Neuronal stem cell (in vitro differentiated cells): ENCODE measurements around the gene CDH13.

Source experiments
- DNase-seq: peaks from one replicate; pipeline ENCODE4 v3.0.0-alpha.2; 2013; ENCODE audit warnings: low spot score
- H2AFZ ChIP-seq: one replicate; pipeline ENCODE4 v1.6.1; 2013; ENCODE audit warnings: mild to moderate bottlenecking, low read length, inconsistent platforms
- H2AK5ac ChIP-seq: 2 replicates; pipeline ENCODE4 v1.6.1; 2013; ENCODE audit warnings: low read depth, mild to moderate bottlenecking, inconsistent platforms, low read length, moderate library complexity, mixed read lengths
- H2BK120ac ChIP-seq: 2 replicates; pipeline ENCODE4 v1.6.1; 2013; ENCODE audit warnings: low read depth, mild to moderate bottlenecking, inconsistent platforms, low read length, moderate library complexity, mixed read lengths
- H2BK12ac ChIP-seq: one replicate; pipeline ENCODE4 v1.6.1; 2013; ENCODE audit warnings: low read length, inconsistent platforms
- H2BK15ac ChIP-seq: 2 replicates; pipeline ENCODE4 v1.6.1; 2013; ENCODE audit warnings: mild to moderate bottlenecking, low read length, inconsistent platforms, mixed read lengths
- H2BK5ac ChIP-seq: one replicate; pipeline ENCODE4 v1.6.1; 2013; ENCODE audit warnings: inconsistent platforms, mild to moderate bottlenecking, low read length, moderate library complexity
- H3K14ac ChIP-seq: one replicate; pipeline ENCODE4 v1.6.1; 2013; ENCODE audit warnings: low read length, inconsistent platforms
- H3K18ac ChIP-seq: 2 replicates; pipeline ENCODE4 v1.6.1; 2013; ENCODE audit warnings: low read length, inconsistent platforms
- H3K23ac ChIP-seq: 2 replicates; pipeline ENCODE4 v1.6.1; 2013; ENCODE audit warnings: low read depth, mild to moderate bottlenecking, mixed read lengths, low read length, inconsistent platforms; ENCODE audit not compliant: poor library complexity
- H3K27ac ChIP-seq: replicated peaks from 3 replicates; pipeline ENCODE4 v1.5.1; 2013; ENCODE audit warnings: low read length, inconsistent platforms
- H3K27me3 ChIP-seq, 3 experiments: 2 replicates each; pipeline ENCODE4 v1.6.1; 2013; ENCODE audit warnings: low read length in 3 of 3, mild to moderate bottlenecking in 2 of 3, inconsistent platforms in 1 of 3, low read depth in 1 of 3, mixed read lengths in 1 of 3, moderate library complexity in 1 of 3; ENCODE audit not compliant: control insufficient read depth in 3 of 3, insufficient read depth in 3 of 3
- H3K36me3 ChIP-seq, 2 donors: replicated peaks in 1 of 2; 2 replicates each; pipeline ENCODE4 v1.6.1; 2013; ENCODE audit warnings: low read length in 2 of 2; ENCODE audit not compliant: control insufficient read depth in 2 of 2, insufficient read depth in 2 of 2
- H3K4ac ChIP-seq: 2 replicates; pipeline ENCODE4 v1.6.1; 2013; ENCODE audit warnings: inconsistent platforms, mild to moderate bottlenecking, low read length, moderate library complexity
- H3K4me1 ChIP-seq, 2 donors: 1 replicate in 1 of 2; 2 replicates in 1 of 2; pipeline ENCODE4 v1.6.1; 2013; ENCODE audit warnings: low read length in 2 of 2, low read depth in 1 of 2; ENCODE audit not compliant: control insufficient read depth in 2 of 2, insufficient read depth in 1 of 2
- H3K4me2 ChIP-seq: one replicate; pipeline ENCODE4 v1.6.1; 2013; ENCODE audit warnings: mild to moderate bottlenecking, low read length, inconsistent platforms; ENCODE audit not compliant: insufficient read depth, poor library complexity, severe bottlenecking
- H3K4me3 ChIP-seq, 2 donors: 2 replicates each; pipeline ENCODE4 v1.5.1; 2013; ENCODE audit warnings: low read length in 2 of 2, mild to moderate bottlenecking in 2 of 2, inconsistent platforms in 1 of 2, moderate library complexity in 1 of 2
- H3K79me1 ChIP-seq: one replicate; pipeline ENCODE4 v1.6.1; 2013; ENCODE audit warnings: low read depth, mild to moderate bottlenecking, inconsistent platforms, low read length, moderate library complexity
- H3K9ac ChIP-seq: one replicate; pipeline ENCODE4 v1.6.1; 2013; ENCODE audit warnings: mild to moderate bottlenecking, low read depth, low read length, inconsistent platforms; ENCODE audit not compliant: poor library complexity
- H3K9me3 ChIP-seq, 2 donors: replicated peaks in 1 of 2; 2 replicates each; pipeline versions ENCODE3 to v1.6.1; 2013; ENCODE audit warnings: low read length in 2 of 2, mild to moderate bottlenecking in 2 of 2, inconsistent platforms in 1 of 2, low read depth in 1 of 2, mixed read lengths in 1 of 2, moderate library complexity in 1 of 2; ENCODE audit not compliant: control insufficient read depth in 2 of 2, insufficient read depth in 1 of 2
- H4K8ac ChIP-seq: one replicate; pipeline ENCODE4 v1.6.1; 2013; ENCODE audit warnings: low read depth, mild to moderate bottlenecking, inconsistent platforms, low read length, moderate library complexity
- H4K91ac ChIP-seq: one replicate; pipeline ENCODE4 v1.6.1; 2013; ENCODE audit warnings: low read length, low read depth, mild to moderate bottlenecking, inconsistent platforms; ENCODE audit not compliant: poor library complexity
- WGBS, 2 donors: extraction: QIAGEN DNeasy Blood & Tissue Kit; methylation state at CpG; one replicate each; pipeline ENCODE4 v1.1.7; 2013; ENCODE audit warnings: missing lambda C conversion rate in 2 of 2, mixed read lengths in 1 of 2; ENCODE audit not compliant: insufficient read length in 2 of 2, insufficient replicate concordance in 1 of 2; ENCODE audit errors: extremely low coverage in 2 of 2; 5-methylcytosine and 5-hydroxymethylcytosine counted together

Gene CDH13

DNA sequence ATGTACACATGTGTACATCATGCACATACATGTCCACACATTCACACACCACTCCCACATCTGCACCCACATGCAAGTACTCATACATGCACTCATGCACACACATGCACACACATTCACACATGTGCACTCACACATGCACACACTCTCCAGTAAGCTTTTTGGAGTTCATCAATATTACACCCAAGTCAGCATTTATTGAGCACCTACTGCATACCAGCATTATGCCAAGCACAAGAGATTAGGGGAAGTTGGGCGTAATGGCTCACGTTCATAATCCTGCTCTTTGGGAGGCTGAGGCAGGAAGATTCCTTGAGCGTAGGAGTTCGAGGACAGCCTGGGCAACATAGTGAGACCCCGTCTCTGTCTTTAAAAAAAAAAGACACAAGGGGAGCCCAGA is 1093.4 kb downstream of the CDH13 start:
- Histone ChIP-seq H2AK5ac (no peak overlapping the region), H3K4me1 (no peaks in the 10 kb centered on the region), H3K27ac (no peak overlapping the region), H3K23ac (no peak overlapping the region), H3K27me3 (peaks cover 0 to 6% (median 0%) of the 10 kb centered on the region in 3 experiments), H2BK5ac (no peak overlapping the region), H2BK120ac (no peak overlapping the region), H2AFZ (no peak overlapping the region), H4K8ac (no peak overlapping the region), H3K9ac (no peak overlapping the region), H3K14ac (no peak overlapping the region), H4K91ac (no peak overlapping the region), H3K4me2 (no peak overlapping the region), H2BK15ac (no peak overlapping the region), H3K9me3 (no peaks in the 10 kb centered on the region), H3K36me3 (no peaks in the 10 kb centered on the region), H3K4ac (no peak overlapping the region), H2BK12ac (no peak overlapping the region), H3K4me3 (no peak overlapping the region), H3K18ac (no peak overlapping the region), H3K79me1 (no peaks in the 10 kb centered on the region)
- no peak for DNase-seq
- no CpG with 5 or more reads among the region's 5 CpGs for WGBS, 2 donors

DNA sequence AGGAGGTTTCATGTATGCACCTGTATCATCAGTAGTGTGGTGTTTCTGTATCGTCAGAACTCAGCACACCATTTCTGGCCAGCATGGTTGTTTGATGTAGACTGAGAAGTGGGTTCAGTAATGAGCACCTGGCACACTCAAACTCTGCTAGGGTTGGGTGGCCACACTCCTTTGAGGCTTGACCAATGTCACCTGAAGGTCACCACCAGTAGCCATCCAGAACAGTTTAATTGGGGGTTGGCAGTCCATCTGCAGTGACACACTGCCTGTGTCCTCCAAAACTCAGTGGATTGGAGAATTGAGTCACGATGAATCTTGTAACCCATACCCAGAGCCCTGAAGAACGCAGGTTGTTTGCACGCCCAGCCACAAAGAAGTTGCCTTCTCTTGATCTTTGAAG is 1094.2 kb downstream of the CDH13 start:
- Histone ChIP-seq H4K8ac (no peak overlapping the region), H3K14ac (no peak overlapping the region), H3K36me3 (no peaks in the 10 kb centered on the region), H3K23ac (no peak overlapping the region), H2BK120ac (no peak overlapping the region), H2AFZ (no peak overlapping the region), H3K18ac (no peak overlapping the region), H2AK5ac (no peak overlapping the region), H2BK15ac (no peak overlapping the region), H3K4me2 (no peak overlapping the region), H3K27me3 (peaks cover 0 to 6% (median 0%) of the 10 kb centered on the region in 3 experiments), H2BK12ac (no peak overlapping the region), H3K9ac (no peak overlapping the region), H3K4me1 (no peaks in the 10 kb centered on the region), H3K27ac (no peak overlapping the region), H2BK5ac (no peak overlapping the region), H3K79me1 (no peaks in the 10 kb centered on the region), H3K4ac (no peak overlapping the region), H3K9me3 (no peaks in the 10 kb centered on the region), H4K91ac (no peak overlapping the region), H3K4me3 (no peak overlapping the region)
- no peak for DNase-seq
- no CpG with 5 or more reads among the region's 4 CpGs for WGBS, 2 donors

DNA sequence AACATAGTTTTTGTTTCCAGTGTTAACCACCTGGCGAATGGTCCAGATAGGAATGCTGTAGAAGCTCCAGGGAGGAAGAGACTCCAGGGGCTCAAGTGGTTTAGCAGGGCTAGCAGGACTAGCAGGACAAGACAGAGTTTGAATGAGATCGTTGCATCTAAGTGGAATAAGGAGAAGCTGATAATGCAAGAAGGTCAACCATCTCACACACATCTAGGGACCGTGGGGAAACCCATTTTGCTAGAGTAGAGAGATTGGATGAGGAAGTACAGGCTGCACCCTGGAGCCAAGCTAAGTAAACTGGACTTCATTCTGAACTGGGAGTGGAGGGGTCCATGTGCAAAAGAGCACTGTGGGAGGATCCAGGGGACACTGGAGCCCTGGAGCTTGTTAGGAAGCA is 1094.9 kb downstream of the CDH13 start:
- Histone ChIP-seq H2BK5ac (no peak overlapping the region), H2BK120ac (no peak overlapping the region), H3K79me1 (no peaks in the 10 kb centered on the region), H3K9ac (no peak overlapping the region), H3K36me3 (no peaks in the 10 kb centered on the region), H3K18ac (no peak overlapping the region), H3K4me1 (no peaks in the 10 kb centered on the region), H2BK12ac (no peak overlapping the region), H2AK5ac (no peak overlapping the region), H3K4me3 (no peak overlapping the region), H3K27ac (no peak overlapping the region), H4K8ac (no peak overlapping the region), H3K23ac (no peak overlapping the region), H3K4me2 (no peak overlapping the region), H3K9me3 (no peaks in the 10 kb centered on the region), H2AFZ (no peak overlapping the region), H3K14ac (no peak overlapping the region), H3K4ac (no peak overlapping the region), H3K27me3 (peaks cover 0 to 6% (median 0%) of the 10 kb centered on the region in 3 experiments), H2BK15ac (no peak overlapping the region), H4K91ac (no peak overlapping the region)
- no CpG with 5 or more reads among the region's 3 CpGs for WGBS, 2 donors
- no peak for DNase-seq

DNA sequence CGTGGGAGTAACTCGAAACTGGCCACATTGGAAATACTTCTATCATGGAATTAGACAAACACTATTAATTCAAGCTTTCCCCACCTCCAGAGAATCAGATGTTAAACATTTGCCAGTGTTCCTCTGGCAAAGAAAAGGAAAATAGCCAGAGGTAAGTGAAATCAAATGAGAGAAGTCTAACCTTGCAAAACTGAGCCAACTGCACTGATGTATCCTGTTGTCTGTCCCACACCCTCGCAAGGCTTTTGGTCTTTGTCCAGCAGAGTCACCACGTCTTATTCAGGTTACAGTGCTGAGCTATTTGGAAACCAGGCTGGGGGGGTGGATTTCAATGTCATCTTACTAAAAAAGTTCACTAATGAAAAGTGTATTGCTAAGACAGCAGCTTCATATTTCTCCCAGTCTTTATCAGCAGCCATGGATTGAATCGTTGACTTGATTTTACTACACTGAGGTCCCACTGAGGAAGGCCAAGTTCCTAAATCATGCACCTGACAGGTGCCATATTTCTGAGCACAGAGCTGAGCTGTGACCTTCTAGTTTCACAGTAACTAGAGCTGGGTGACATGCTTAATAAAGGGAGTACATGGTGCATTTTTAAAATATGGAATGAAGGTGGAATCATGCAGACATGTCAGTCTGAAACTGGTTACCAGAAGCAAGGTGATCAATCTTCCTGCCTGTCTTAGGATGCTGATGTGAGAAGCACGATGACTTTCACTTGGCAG is 1095.9 kb downstream of the CDH13 start:
- no peak overlapping the region for H2BK5ac ChIP-seq
- no peak overlapping the region for H3K27ac ChIP-seq
- no peaks in the 10 kb centered on the region for H3K79me1 ChIP-seq
- no peak overlapping the region for H3K4me3 ChIP-seq
- no peak overlapping the region for H3K18ac ChIP-seq
- no peak overlapping the region for H2BK120ac ChIP-seq
- no peak overlapping the region for H3K4me2 ChIP-seq
- H2AFZ ChIP-seq, result no peak overlapping the region
- no peaks in the 10 kb centered on the region for H3K9me3 ChIP-seq
- DNase-seq, result no peak
- no peak overlapping the region for H3K23ac ChIP-seq
- no peak overlapping the region for H4K91ac ChIP-seq
- no peak overlapping the region for H3K4ac ChIP-seq
- H2BK12ac ChIP-seq, result no peak overlapping the region
- no peak overlapping the region for H2AK5ac ChIP-seq
- H3K14ac ChIP-seq, result no peak overlapping the region
- no peak overlapping the region for H3K9ac ChIP-seq
- no peak overlapping the region for H4K8ac ChIP-seq
- WGBS, 2 donors, result no CpG with 5 or more reads among the region's 6 CpGs
- H3K27me3 ChIP-seq, result peaks cover 0 to 8% (median 0%) of the 10 kb centered on the region in 3 experiments
- H3K4me1 ChIP-seq, result no peaks in the 10 kb centered on the region
- no peak overlapping the region for H2BK15ac ChIP-seq
- H3K36me3 ChIP-seq, result no peaks in the 10 kb centered on the region
